HG03280 (cell line): ENCODE measurements around the gene SLC6A19.

Source experiments
- ATAC-seq: cut with Tn5 transposase; IDR thresholded peaks from one replicate; pipeline ENCODE4 v1.9.1; 2021; ENCODE audit warnings: mild to moderate bottlenecking, moderate library complexity; ENCODE audit not compliant: unreplicated experiment

The SLC6A19 gene

GRCh38 chr5:1165864-1166263 lies 35.5 kb upstream of the SLC6A19 start:
- ATAC-seq = no peak

GRCh38 chr5:1166370-1166769 lies 35.0 kb upstream of the SLC6A19 start:
- ATAC-seq = no peak

- ATAC-seq = no peak
These were observed 34.1 kb upstream of the SLC6A19 start for GRCh38 chr5:1167361-1167727.

GRCh38 chr5:1167728-1168709 lies 33.4 kb upstream of the SLC6A19 start:
- peak; percentile 69 for ATAC-seq

- ATAC-seq = no peak
These were observed 32.6 kb upstream of the SLC6A19 start for GRCh38 chr5:1168796-1169195.

GRCh38 chr5:1169211-1170115 lies 31.9 kb upstream of the SLC6A19 start:
- ATAC-seq = no peak

- no peak for ATAC-seq
These were observed 30.0 kb upstream of the SLC6A19 start for GRCh38 chr5:1171340-1171941.

- ATAC-seq = no peak
These were observed 29.3 kb upstream of the SLC6A19 start for GRCh38 chr5:1172007-1172581.

GRCh38 chr5:1172670-1173404 lies 28.6 kb upstream of the SLC6A19 start:
- no peak for ATAC-seq

- ATAC-seq = no peak
These were observed 27.8 kb upstream of the SLC6A19 start for GRCh38 chr5:1173485-1174070.

GRCh38 chr5:1174122-1174936 lies 27.1 kb upstream of the SLC6A19 start:
- ATAC-seq = no peak

GRCh38 chr5:1175015-1175414 lies 26.4 kb upstream of the SLC6A19 start:
- no peak for ATAC-seq

- no peak for ATAC-seq
These were observed 25.5 kb upstream of the SLC6A19 start for GRCh38 chr5:1175801-1176472.

GRCh38 chr5:1176473-1177391 lies 24.7 kb upstream of the SLC6A19 start:
- no peak for ATAC-seq

GRCh38 chr5:1177826-1178528 lies 23.4 kb upstream of the SLC6A19 start:
- no peak for ATAC-seq

GRCh38 chr5:1178529-1179382 lies 22.6 kb upstream of the SLC6A19 start:
- ATAC-seq = no peak
